Small intestine (tissue), 7 donors: Measurements from ENCODE around the gene DIAPH3. TPM values are rescaled to one million over a fixed set of nuclear protein-coding genes. Genes with fewer than 3 reads are reported as not detected.
A peak's percentile ranks its signal among the peaks of the same experiment; 100 is the strongest.
"Not testable (repeated sequence)": the region's sequence is repeated elsewhere in the genome, so short reads cannot be mapped to it uniquely, and the experiment has no call there.

Experiments used
- DNase-seq, 2 donors: peaks; one replicate each; pipeline versions ENCODE4 v3.0.0 to v3.0.0-alpha.2; 2013
- FAIRE-seq: peaks from 2 replicates; lab custom pipeline; 2012; peaks lifted over from hg19 to GRCh38; lab: Jason Lieb, UNC
- H3K27ac ChIP-seq, 3 donors: one replicate each; pipeline ENCODE4 v1.5.1; 2013; ENCODE audit warnings: low read length in 2 of 3, mild to moderate bottlenecking in 2 of 3, control low read depth in 1 of 3, inconsistent platforms in 1 of 3, low read depth in 1 of 3, moderate library complexity in 1 of 3
- H3K27me3 ChIP-seq, 3 donors: one replicate each; pipeline ENCODE4 v1.6.1; 2013; ENCODE audit warnings: low read length in 3 of 3, inconsistent platforms in 1 of 3; ENCODE audit not compliant: control insufficient read depth in 3 of 3, insufficient read depth in 3 of 3
- H3K36me3 ChIP-seq, 3 donors: one replicate each; pipeline ENCODE4 v1.6.1; 2013; ENCODE audit warnings: low read length in 3 of 3, inconsistent platforms in 1 of 3, low read depth in 1 of 3, mild to moderate bottlenecking in 1 of 3, moderate library complexity in 1 of 3; ENCODE audit not compliant: control insufficient read depth in 3 of 3, insufficient read depth in 2 of 3
- H3K4me1 ChIP-seq, 3 donors: one replicate each; pipeline ENCODE4 v1.6.1; 2013; ENCODE audit warnings: low read length in 2 of 3, inconsistent platforms in 1 of 3, low read depth in 1 of 3, mild to moderate bottlenecking in 1 of 3, moderate library complexity in 1 of 3; ENCODE audit not compliant: control insufficient read depth in 3 of 3, insufficient read depth in 2 of 3
- H3K4me3 ChIP-seq, 3 donors: one replicate each; pipeline ENCODE4 v1.5.1; 2013; ENCODE audit warnings: low read length in 3 of 3, control low read depth in 1 of 3, inconsistent platforms in 1 of 3, low read depth in 1 of 3, mild to moderate bottlenecking in 1 of 3, moderate library complexity in 1 of 3
- H3K9me3 ChIP-seq, 2 donors: one replicate each; pipeline ENCODE4 v1.6.1; 2013; ENCODE audit warnings: low read depth in 1 of 2, low read length in 1 of 2; ENCODE audit not compliant: control insufficient read depth in 2 of 2, insufficient read depth in 1 of 2
- WGBS, 3 donors: extraction: QIAGEN DNeasy Blood & Tissue Kit; methylation state at CpG; one replicate each; pipeline ENCODE4 v1.1.7; 2013; 5-methylcytosine and 5-hydroxymethylcytosine counted together
- polyA plus RNA-seq, 4 donors: library from polyadenylated mRNA; stranded (reverse) in 3 of 4; unstranded in 1 of 4; fragments of 200-250 nt in 3 of 4; fragments of 120-200 nt in 1 of 4; gene quantifications; one replicate each; pipeline versions ENCODE4 v1.2.1 to v1.2.3, GENCODE V29; 2013
- donor health status: healthy with polysubstance abuse.
- donor health status: control.
- donor health status: control.
- donor health status: Bipolar disorder and iron deficiency.
- donor health status: healthy.

Gene DIAPH3
- polyA plus RNA-seq, 4 donors, result 0.67 to 4.2 (median 3.1) TPM

DNA sequence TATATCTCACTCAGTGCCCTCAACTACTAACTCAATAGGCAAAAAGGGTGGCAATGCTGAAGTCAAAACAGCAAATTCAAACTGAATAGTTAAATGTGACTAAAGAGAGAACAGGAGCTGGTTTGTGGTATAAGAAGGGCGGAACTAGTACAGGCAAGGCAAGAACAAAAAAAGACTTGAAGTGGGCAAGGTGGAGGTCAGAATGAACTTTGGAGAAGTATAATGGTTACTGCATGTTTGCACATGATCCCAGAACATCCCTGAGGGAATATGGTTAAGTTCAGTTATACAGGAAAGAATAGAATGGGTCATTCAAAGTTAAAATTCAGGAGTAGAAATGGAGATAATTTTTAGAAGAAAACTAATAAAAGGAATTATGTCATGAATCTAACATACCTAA lies 85.5 kb downstream of the DIAPH3 start:
- no peaks in the 10 kb centered on the region for H3K27me3 ChIP-seq
- WGBS, 3 donors, result 95 to 97% (median 95%) methylated on average over 1 of the region's 1 CpG
- no peak for FAIRE-seq

DNA sequence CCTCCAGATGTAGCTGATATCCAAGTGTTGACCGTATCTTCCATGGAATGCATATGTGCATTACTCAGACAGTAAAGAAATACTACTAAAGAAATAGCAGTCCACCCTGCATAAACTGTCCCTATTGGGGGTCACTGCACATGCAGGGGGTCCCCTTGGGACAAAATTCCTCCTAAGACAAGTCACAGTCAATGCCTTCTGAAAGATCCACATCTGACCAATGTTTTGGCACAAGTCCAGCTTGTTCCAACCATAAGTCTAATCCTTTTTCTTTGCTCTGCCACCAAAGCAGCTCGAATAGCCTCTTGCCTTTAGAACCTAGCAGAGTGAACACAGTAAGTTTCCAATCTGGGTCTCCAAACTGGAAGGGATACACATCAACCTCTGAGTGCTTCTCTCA lies 87.9 kb downstream of the DIAPH3 start:
- FAIRE-seq, result no peak
- whole genome bisulfite sequencing, 3 donors, result 93 to 98% (median 96%) methylated on average over 2 of the region's 2 CpGs
- H3K4me3 ChIP-seq, result no peak overlapping the region
- H3K27ac ChIP-seq, result no peak overlapping the region
- H3K27me3 ChIP-seq, result no peaks in the 10 kb centered on the region
- H3K4me1 ChIP-seq, result no peaks in the 10 kb centered on the region
- no peak for DNase-seq
- H3K36me3 ChIP-seq, result no peaks in the 10 kb centered on the region
- no peaks in the 10 kb centered on the region for H3K9me3 ChIP-seq

More for the DNA sequence above, 85.5 kb downstream of the DIAPH3 start:
- H3K36me3 ChIP-seq, result no peaks in the 10 kb centered on the region
- no peaks in the 10 kb centered on the region for H3K9me3 ChIP-seq
- no peak overlapping the region for H3K4me3 ChIP-seq
- no peak for DNase-seq
- no peak overlapping the region for H3K27ac ChIP-seq
- H3K4me1 ChIP-seq, result no peaks in the 10 kb centered on the region

DNA sequence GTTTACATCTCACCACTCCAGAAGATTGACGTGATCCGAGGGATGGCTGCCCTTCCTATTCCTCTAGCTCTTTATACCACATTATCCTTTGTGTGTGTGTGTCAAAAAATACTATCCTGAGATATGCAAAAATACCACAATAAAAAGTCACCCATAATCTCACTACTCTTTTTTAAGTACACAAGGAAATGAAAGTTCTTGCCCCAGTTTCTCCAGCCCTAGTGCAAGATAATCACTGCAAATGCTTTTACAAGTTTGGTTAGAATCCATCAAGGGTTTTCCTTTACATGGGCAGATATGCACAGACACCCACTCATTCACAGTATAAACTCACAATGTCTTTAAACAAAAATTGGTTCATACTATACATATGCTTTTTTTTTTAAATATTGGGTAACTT lies 89.3 kb downstream of the DIAPH3 start:
- Histone ChIP-seq H3K27ac (no peak overlapping the region), H3K4me1 (no peaks in the 10 kb centered on the region), H3K4me3 (no peak overlapping the region), H3K9me3 (no peaks in the 10 kb centered on the region), H3K27me3 (no peaks in the 10 kb centered on the region), H3K36me3 (no peaks in the 10 kb centered on the region)
- WGBS, 3 donors, result 91 to 95% (median 92%) methylated on average over 2 of the region's 2 CpGs
- FAIRE-seq (no peak), DNase-seq (no peak)

DNA sequence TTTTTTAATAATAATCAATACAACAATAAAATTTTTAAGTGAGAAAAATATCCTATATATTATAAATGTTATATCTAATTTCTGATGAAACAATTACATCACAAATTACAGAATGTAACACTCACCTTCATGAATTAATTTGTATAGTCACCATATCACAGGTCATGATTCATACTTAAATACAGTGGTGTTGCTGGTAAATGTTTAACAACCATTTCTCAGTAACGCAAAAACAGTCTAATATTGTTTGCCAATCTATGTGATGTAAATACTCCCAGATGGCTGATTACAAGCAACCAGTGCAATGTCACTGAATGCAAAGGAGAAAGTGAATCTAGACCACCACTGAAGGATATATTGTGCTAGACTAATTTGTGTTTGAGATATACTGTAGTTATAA lies 97.5 kb downstream of the DIAPH3 start:
- Histone ChIP-seq H3K36me3 (no peaks in the 10 kb centered on the region), H3K4me3 (no peak overlapping the region), H3K4me1 (no peaks in the 10 kb centered on the region), H3K27me3 (no peaks in the 10 kb centered on the region), H3K27ac (no peak overlapping the region), H3K9me3 (no peaks in the 10 kb centered on the region)
- WGBS, 3 donors, result 28 to 55% (median 30%) methylated on average over 1 of the region's 1 CpG
- DNase-seq (peak; percentile 6 to 57), FAIRE-seq (no peak)

DNA sequence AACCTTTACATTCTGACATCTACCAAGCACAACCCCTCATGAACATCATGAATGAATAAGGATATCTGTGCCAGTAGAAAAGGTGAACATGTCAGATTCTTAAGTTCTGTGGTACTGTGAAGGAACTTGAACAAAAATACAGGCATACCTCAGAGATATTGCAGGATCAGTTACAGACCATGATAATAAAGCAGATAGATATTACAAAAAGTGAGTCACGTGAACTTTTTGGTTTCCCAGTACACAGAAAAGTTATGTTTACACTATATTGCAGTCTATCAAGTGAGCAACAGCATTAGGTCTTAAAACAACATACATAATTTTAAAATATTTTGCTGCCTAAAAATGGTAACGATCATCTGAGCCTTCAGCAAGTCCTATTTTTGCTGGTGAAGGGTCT lies 101.2 kb downstream of the DIAPH3 start:
- no peak for FAIRE-seq
- Histone ChIP-seq H3K27ac (no peak overlapping the region), H3K27me3 (no peaks in the 10 kb centered on the region), H3K9me3 (no peaks in the 10 kb centered on the region), H3K36me3 (no peaks in the 10 kb centered on the region), H3K4me1 (no peaks in the 10 kb centered on the region), H3K4me3 (no peak overlapping the region)
- DNase-seq, result no peak
- WGBS, 3 donors, result 86 to 97% (median 94%) methylated on average over 2 of the region's 2 CpGs

DNA sequence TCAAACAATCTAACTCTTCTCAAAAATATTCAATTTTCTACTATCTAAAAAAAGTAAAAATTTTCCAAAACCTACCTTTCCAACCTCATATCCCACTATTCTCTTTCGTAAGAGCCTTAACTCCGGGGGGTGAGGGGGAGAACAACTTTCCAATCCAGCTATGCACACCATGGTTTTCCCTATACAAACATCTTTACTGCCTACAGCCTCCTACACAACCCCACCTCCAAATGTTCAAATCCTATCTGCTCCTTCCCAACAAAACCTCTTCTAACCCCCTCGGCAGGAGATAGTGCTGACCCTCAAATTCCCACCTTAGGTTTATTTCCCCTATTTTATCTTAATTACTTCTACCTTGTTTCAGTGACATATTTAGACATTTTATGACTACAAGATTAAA lies 102.0 kb downstream of the DIAPH3 start:
- no peaks in the 10 kb centered on the region for H3K4me1 ChIP-seq
- FAIRE-seq, result no peak
- no peak overlapping the region for H3K4me3 ChIP-seq
- H3K36me3 ChIP-seq, result no peaks in the 10 kb centered on the region
- H3K27me3 ChIP-seq, result no peaks in the 10 kb centered on the region
- no peak overlapping the region for H3K27ac ChIP-seq
- no peak for DNase-seq
- 82 to 89% (median 82%) methylated on average over 3 of the region's 3 CpGs for WGBS, 3 donors
- H3K9me3 ChIP-seq, result no peaks in the 10 kb centered on the region

DNA sequence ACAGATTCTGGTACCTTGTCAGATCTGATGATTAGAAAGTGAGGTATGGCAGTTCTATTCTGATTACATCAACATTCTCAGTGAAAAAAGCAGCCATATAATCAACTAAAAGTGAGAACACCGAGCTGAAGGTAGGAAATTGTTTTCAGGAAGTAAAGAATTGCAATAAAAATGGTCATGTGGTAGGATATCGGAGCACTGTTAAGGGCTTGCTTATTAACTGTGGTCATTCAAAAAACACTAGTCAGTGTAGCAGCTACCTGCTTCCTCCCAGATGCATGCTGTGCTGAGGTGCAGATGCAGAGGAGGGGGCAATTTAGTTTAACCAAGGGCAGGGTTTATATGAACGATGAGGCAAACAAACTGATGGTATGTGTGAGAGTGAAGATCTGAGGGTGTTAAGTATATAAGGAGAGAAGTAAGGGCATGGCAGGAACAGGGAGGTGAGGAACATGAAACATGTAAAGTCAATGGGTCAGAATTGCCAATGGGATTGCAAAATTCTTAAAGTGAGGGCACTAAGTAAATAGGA lies 111.9 kb downstream of the DIAPH3 start:
- no peaks in the 10 kb centered on the region for H3K27me3 ChIP-seq
- no peaks in the 10 kb centered on the region for H3K9me3 ChIP-seq
- WGBS, 3 donors, result 22 to 50% (median 45%) methylated on average over 3 of the region's 3 CpGs
- peak overlapping the region in 1 of 3 donors; percentile 26 for H3K27ac ChIP-seq
- H3K4me1 ChIP-seq, result no peaks in the 10 kb centered on the region
- no peak overlapping the region for H3K4me3 ChIP-seq
- no peaks in the 10 kb centered on the region for H3K36me3 ChIP-seq
- DNase-seq (peak in 1 of 2 donors; percentile 53), FAIRE-seq (no peak)

DNA sequence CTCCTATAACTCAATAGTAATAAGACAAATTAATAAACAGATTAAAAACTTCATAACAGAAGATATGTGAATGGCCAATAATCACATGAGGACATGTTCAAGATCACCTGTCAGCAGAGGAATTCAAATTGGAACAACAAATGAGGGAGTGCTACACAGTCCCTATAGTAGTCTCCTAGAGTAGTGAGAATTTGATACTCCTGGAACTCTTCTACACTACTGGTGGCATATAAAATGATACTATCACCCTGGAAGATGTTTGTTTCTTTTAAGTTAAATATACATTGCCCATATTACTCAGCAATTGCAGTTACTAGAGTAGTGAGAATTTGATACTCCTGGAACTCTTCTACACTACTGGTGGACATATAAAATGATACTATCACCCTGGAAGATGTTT lies 115.4 kb downstream of the DIAPH3 start:
- H3K27ac ChIP-seq, H3K27me3 ChIP-seq, DNase-seq, H3K36me3 ChIP-seq, H3K4me3 ChIP-seq, H3K9me3 ChIP-seq, H3K4me1 ChIP-seq, FAIRE-seq: not testable (repeated sequence)

DNA sequence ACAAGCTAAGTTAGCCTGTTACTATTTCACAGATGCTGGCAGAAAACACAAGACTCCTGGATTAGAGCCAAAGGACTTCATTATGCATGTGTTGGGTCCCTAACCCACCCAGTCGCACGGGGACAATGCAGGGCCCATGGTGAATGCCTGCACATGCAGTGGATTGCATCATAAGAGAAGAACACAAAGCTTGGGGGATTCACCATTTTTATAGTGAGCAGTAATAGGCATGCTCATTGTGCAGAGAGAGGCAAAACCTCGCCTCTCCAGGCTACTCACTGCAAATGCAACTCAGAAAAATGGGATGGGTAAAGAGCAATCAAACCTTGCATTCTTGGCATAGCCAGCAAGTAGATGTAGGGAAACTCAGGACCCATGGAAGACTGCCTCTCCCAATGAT lies 115.8 kb downstream of the DIAPH3 start:
- no peak overlapping the region for H3K4me3 ChIP-seq
- no peak for DNase-seq
- no peaks in the 10 kb centered on the region for H3K36me3 ChIP-seq
- no peak overlapping the region for H3K27ac ChIP-seq
- no peaks in the 10 kb centered on the region for H3K4me1 ChIP-seq
- H3K27me3 ChIP-seq, result no peaks in the 10 kb centered on the region
- no peak for FAIRE-seq
- 78 to 89% (median 84%) methylated on average over 3 of the region's 3 CpGs for WGBS, 3 donors
- H3K9me3 ChIP-seq, result no peaks in the 10 kb centered on the region
